Retinal pigment epithelial cell (primary cell): ENCODE results near the gene OR5C1.

Source experiments
- DNase-seq: peaks from one replicate; pipeline ENCODE4 v3.0.0-alpha.2; 2010; ENCODE audit warnings: low read depth
- H3K4me3 ChIP-seq: 2 replicates; pipeline ENCODE4 v1.5.1; 2011; ENCODE audit warnings: mild to moderate bottlenecking, low read length, control low read depth, moderate library complexity
- CTCF ChIP-seq: conservative IDR thresholded peaks from 2 replicates; pipeline ENCODE4 v1.5.1; 2011; ENCODE audit warnings: low read depth, low read length, control low read depth, inconsistent platforms

The OR5C1 gene

GRCh38 chr9:122780026-122780425 lies 8.7 kb upstream of the OR5C1 start:
- TF ChIP-seq CTCF, result no peak
- no peak for DNase-seq
- no peak overlapping the region for H3K4me3 ChIP-seq

GRCh38 chr9:122781671-122782070 lies 7.1 kb upstream of the OR5C1 start:
- no peak for DNase-seq
- TF ChIP-seq CTCF, result no peak
- no peak overlapping the region for H3K4me3 ChIP-seq

GRCh38 chr9:122785269-122785668 lies 3.5 kb upstream of the OR5C1 start:
- TF ChIP-seq CTCF, result no peak
- no peak overlapping the region for H3K4me3 ChIP-seq
- DNase-seq, result no peak

GRCh38 chr9:122786338-122786737 lies 2.4 kb upstream of the OR5C1 start:
- no peak for DNase-seq
- TF ChIP-seq CTCF, result no peak
- no peak overlapping the region for H3K4me3 ChIP-seq

- TF ChIP-seq CTCF, result no peak
These were observed 718 bp downstream of the OR5C1 start for GRCh38 chr9:122789256-122790046.

DNA sequence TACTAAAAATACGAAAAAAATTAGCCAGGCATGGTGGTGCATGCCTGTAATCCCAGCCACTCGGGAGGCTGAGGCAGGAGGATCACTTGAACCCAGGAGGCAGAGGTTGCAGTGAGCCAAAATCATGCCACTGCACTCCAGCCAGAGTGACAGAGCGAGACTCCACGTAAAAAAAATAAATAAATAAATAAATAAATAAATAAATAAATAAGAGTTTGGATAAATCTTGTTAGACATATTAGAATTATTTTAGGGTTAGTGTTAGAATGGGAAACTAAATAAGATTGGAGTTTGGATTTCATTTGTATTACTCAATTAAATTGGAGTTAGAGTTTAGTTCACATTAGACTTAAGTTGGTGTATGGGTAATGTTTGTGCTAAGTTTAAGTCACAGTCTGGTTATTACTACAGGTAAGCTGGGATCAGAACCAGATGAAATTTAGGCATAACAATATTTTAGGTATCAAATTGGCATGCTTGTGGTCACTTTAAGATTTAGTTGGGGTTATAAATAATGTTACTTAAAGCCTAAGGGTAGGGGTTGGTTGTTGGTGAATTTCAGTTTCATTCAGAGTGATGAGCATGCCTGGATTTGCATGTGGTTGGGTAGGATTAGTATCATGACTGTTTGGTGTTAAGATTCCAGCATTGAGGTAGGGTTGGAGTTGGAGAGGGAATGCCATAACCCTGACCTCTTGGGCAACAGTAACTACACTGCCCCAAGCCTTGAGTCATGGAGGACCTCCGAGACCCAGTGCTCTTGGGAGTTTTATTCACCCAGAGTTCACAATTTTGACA lies 3.3 kb downstream of the OR5C1 start:
- DNase-seq, result no peak
- no peak for TF ChIP-seq CTCF
- no peak overlapping the region for H3K4me3 ChIP-seq

More at GRCh38 chr9:122789256-122790046, 718 bp downstream of the OR5C1 start:
- H3K4me3 ChIP-seq, result no peak overlapping the region
- no peak for DNase-seq
